Measurements from ENCODE around the gene TMED7.
A peak's percentile ranks its signal among the peaks of the same experiment; 100 is the strongest.

TMED7 gene

DNA sequence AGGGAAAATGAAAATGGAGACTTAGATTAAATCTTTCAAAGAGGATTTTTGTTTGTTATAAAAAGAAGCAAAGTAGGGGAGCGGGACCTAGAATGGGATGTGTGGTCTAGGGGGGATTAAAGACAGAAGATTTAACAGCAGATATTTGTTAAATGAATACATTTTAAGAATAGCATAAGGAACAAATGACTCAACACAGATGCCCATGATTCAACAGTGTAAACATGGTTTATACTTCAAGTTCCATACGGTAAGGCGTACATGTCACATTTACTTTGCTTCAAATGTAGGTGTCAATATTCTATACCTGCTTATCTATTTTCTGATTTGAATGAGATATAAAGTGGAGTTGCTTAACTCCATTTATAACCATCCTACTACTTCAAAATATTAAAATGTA is 25.1 kb downstream of the TMED7 start:
- peak overlapping the region; percentile 78 for H3K4me3 ChIP-seq (ENCODE audit: low read length)
- H3K9ac ChIP-seq (ENCODE audit: low read depth, low read length): peak overlapping the region; percentile 94
- H3K4me2 ChIP-seq (ENCODE audit: low read length): peak overlapping the region; percentile 88
- H3K4me1 ChIP-seq (ENCODE audit: control insufficient read depth, insufficient read depth, low read length): peaks cover 36% of the 10 kb centered on the region
- H3K36me3 ChIP-seq (ENCODE audit: insufficient read depth, low read length): peaks cover 9% of the 10 kb centered on the region
- no peaks in the 10 kb centered on the region for H3K9me3 ChIP-seq (replicated peaks; ENCODE audit: low read length)
- H3K27me3 ChIP-seq (ENCODE audit: control insufficient read depth, insufficient read depth, low read length): no peaks in the 10 kb centered on the region

DNA sequence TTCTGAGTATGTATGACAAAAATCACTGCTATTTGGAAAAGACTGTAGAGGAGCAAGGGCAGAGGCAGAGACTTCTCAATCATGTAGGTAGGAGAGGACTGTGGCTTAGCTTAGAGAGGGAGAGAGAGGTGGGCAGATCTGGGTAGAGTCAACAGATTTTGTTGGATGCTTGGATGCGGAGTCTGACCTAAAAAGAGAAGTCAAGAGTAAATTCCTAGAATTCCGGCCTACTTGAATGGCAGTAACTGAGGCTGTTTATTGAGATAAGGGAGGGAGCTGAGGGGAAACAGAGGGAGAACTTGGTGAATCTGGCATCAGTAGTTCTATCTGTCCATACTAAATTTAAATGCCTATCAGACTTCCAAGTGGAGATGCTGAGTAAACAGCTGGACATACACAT is 25.9 kb downstream of the TMED7 start:
- Histone ChIP-seq H3K9ac (ENCODE audit: low read depth, low read length) (peak overlapping the region; percentile 94), H3K4me1 (ENCODE audit: control insufficient read depth, insufficient read depth, low read length) (peaks cover 38% of the 10 kb centered on the region), H3K36me3 (ENCODE audit: insufficient read depth, low read length) (peaks cover 1% of the 10 kb centered on the region), H3K4me2 (ENCODE audit: low read length) (peak overlapping the region; percentile 88), H3K4me3 (ENCODE audit: low read length) (peak overlapping the region; percentile 78), H3K27me3 (ENCODE audit: control insufficient read depth, insufficient read depth, low read length) (no peaks in the 10 kb centered on the region), H3K9me3 (replicated peaks; ENCODE audit: low read length) (no peaks in the 10 kb centered on the region)

DNA sequence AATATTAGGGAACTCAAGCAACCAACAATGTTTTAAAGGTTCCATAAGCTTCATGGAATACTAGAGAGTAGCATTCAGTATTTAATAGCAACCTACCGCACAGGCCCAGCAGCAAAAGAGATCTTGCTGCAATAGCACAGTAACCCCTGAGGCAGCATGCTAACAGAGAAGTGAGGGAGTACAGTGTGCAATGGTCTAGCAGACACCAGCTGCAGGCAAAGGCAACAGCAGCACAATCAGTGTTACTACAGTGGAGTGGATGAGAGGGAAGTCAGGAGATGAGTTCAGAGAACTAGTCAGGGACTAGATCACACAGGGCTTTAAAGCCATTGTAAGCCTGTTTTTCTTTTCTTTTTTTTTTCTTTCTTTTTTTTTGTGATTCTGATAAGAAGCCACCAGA is 26.3 kb downstream of the TMED7 start:
- Histone ChIP-seq H3K4me1 (ENCODE audit: control insufficient read depth, insufficient read depth, low read length) (peaks cover 43% of the 10 kb centered on the region), H3K27me3 (ENCODE audit: control insufficient read depth, insufficient read depth, low read length) (no peaks in the 10 kb centered on the region), H3K9ac (ENCODE audit: low read depth, low read length) (peak overlapping the region; percentile 94), H3K4me3 (ENCODE audit: low read length) (peak overlapping the region; percentile 78), H3K4me2 (ENCODE audit: low read length) (peak overlapping the region; percentile 88), H3K9me3 (replicated peaks; ENCODE audit: low read length) (no peaks in the 10 kb centered on the region), H3K36me3 (ENCODE audit: insufficient read depth, low read length) (no peaks in the 10 kb centered on the region)

DNA sequence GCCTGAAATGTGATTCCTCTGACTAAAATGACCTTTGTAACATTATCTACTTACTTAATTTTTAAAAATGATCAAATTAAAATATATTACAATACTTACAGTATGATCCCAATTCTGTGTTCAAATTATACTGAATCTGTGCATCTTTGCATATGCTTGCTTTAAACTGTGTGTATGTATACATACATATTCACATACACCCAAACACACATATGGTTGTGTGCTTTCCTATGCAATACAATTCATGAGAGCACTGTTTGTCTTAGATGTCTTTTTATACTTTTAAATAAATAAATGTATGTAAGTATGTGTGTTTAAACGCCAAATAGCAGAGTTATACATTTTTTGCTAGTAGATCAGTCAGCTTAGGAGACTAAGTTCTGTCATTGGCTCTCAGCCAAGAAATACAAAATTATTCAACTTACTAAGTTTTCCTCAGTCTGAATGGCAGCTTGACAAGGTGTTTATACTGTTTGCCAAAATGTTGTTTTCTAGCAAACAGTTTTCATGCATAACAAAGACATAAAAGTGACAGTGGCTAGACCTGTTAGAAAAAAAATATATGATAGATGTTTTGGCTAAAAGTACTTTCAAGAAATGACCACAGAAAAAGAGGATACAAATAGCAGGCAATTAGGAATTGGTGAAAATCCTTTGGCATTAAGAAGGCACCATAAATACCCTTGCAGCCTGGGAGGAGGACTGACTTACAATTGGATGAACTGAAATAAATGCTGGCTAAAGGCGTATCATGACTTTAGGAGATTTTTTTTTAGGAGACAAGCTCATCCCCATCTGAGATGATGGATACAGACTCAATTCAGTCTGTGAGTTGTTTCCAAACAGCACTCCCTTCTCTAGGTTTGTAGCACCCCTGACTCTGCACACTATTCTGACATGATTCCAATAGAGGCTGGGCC is 31.4 kb downstream of the TMED7 start:
- peaks cover 33% of the 10 kb centered on the region for H3K4me1 ChIP-seq (ENCODE audit: control insufficient read depth, insufficient read depth, low read length)
- no peaks in the 10 kb centered on the region for H3K27me3 ChIP-seq (ENCODE audit: control insufficient read depth, insufficient read depth, low read length)
- H3K9me3 ChIP-seq (replicated peaks; ENCODE audit: low read length): no peaks in the 10 kb centered on the region
- peak overlapping the region; percentile 46 for H3K4me2 ChIP-seq (ENCODE audit: low read length)
- no peaks in the 10 kb centered on the region for H3K36me3 ChIP-seq (ENCODE audit: insufficient read depth, low read length)
- H3K4me3 ChIP-seq (ENCODE audit: low read length): no peak overlapping the region
- H3K9ac ChIP-seq (ENCODE audit: low read depth, low read length): no peak overlapping the region

DNA sequence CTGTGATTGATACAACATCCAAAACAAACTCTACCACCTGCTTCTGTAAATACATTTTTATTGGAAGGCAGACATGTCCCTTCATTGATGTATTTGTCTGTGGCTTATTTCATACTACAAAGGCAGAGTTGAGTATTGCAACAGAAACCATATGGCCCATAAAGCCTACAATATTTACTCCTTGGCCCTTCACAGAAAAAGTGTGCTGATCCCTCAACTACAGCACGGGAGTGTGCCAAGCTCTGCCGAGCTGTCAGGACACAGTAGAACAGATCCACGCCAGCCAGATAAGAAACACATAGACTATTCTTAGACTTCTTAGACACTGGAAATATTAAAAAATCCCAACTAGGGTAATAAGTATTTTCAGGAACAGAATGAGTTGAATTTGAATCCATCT is 36.8 kb downstream of the TMED7 start:
- Histone ChIP-seq H3K4me3 (ENCODE audit: low read length) (no peak overlapping the region), H3K4me1 (ENCODE audit: control insufficient read depth, insufficient read depth, low read length) (peaks cover 8% of the 10 kb centered on the region), H3K27me3 (ENCODE audit: control insufficient read depth, insufficient read depth, low read length) (no peaks in the 10 kb centered on the region), H3K4me2 (ENCODE audit: low read length) (no peak overlapping the region), H3K9ac (ENCODE audit: low read depth, low read length) (no peak overlapping the region), H3K9me3 (replicated peaks; ENCODE audit: low read length) (no peaks in the 10 kb centered on the region), H3K36me3 (ENCODE audit: insufficient read depth, low read length) (no peaks in the 10 kb centered on the region)

DNA sequence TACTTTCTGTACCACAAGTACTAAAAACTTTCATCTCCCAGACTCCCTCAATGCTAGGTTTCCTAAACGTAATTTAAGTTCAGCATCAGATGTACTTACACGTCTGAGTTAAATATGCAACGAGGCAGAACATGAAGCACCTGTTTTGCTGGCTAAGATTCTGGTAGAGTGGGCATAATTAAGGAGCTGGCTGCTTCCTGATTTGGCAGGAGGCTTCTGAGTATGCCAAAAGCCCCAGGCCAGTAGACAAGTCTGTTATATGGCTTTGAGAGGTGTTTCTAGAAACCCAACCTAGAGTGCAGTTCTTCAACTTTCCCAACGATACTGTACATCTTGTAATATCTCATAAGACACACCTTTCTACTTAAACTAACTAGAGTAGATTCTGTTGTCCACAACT is 37.2 kb downstream of the TMED7 start:
- Histone ChIP-seq H3K9ac (ENCODE audit: low read depth, low read length) (no peak overlapping the region), H3K4me2 (ENCODE audit: low read length) (no peak overlapping the region), H3K4me3 (ENCODE audit: low read length) (no peak overlapping the region), H3K9me3 (replicated peaks; ENCODE audit: low read length) (no peaks in the 10 kb centered on the region), H3K27me3 (ENCODE audit: control insufficient read depth, insufficient read depth, low read length) (no peaks in the 10 kb centered on the region), H3K4me1 (ENCODE audit: control insufficient read depth, insufficient read depth, low read length) (peaks cover 8% of the 10 kb centered on the region), H3K36me3 (ENCODE audit: insufficient read depth, low read length) (no peaks in the 10 kb centered on the region)

DNA sequence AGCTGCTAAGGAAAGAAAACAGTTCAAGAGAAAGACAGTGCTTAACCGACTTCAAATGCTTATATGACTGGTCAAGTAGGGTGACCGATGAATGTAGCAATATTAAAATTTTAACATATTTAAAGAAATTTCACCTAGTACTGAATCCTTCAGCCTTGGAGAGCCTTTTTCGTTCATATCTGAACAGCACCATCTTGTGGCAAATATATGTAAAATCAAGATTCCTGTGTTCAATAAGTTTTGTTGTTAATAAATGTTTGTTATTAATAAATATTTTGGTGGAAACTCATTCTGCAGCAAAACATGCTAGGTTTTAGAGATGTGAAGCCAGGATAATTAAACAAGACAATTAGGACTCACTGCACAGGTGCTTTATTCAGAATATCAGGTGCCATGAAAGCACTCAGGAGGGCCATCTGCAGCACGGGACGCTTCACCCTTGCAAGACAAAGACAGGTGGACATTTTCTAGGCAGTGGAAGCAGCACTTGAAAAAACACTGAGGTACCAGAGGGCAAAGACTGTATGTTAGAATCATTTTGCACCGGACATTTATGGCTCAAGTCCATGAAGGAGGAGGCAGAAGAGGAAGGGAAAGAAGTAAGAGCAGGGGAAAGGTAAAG is 39.2 kb downstream of the TMED7 start:
- Histone ChIP-seq H3K27me3 (ENCODE audit: control insufficient read depth, insufficient read depth, low read length) (no peaks in the 10 kb centered on the region), H3K9ac (ENCODE audit: low read depth, low read length) (no peak overlapping the region), H3K9me3 (replicated peaks; ENCODE audit: low read length) (no peaks in the 10 kb centered on the region), H3K4me3 (ENCODE audit: low read length) (no peak overlapping the region), H3K4me1 (ENCODE audit: control insufficient read depth, insufficient read depth, low read length) (peaks cover 16% of the 10 kb centered on the region), H3K4me2 (ENCODE audit: low read length) (no peak overlapping the region), H3K36me3 (ENCODE audit: insufficient read depth, low read length) (no peaks in the 10 kb centered on the region)

DNA sequence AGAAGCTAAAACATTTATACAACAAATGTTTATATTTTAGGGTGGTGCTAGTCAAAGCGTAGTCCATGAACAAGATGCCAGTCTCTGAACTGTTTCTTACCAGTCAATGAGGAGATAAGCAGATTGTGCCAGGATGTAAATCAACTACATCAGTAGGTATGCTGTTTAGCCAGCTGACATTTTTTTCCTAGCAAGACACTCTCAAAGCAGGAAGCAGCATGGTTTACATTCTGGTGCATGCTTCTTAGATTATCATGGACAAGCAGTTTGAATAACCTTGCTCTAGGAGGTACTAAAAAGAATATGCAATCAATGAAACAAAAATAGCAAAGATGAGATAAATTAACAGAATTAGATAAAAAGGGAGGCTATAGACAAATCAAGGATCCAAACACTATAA is 40.6 kb downstream of the TMED7 start:
- H3K27me3 ChIP-seq (ENCODE audit: control insufficient read depth, insufficient read depth, low read length): no peaks in the 10 kb centered on the region
- H3K4me1 ChIP-seq (ENCODE audit: control insufficient read depth, insufficient read depth, low read length): peaks cover 16% of the 10 kb centered on the region
- no peak overlapping the region for H3K4me2 ChIP-seq (ENCODE audit: low read length)
- H3K4me3 ChIP-seq (ENCODE audit: low read length): no peak overlapping the region
- H3K36me3 ChIP-seq (ENCODE audit: insufficient read depth, low read length): peaks cover 10% of the 10 kb centered on the region
- no peak overlapping the region for H3K9ac ChIP-seq (ENCODE audit: low read depth, low read length)
- H3K9me3 ChIP-seq (replicated peaks; ENCODE audit: low read length): no peaks in the 10 kb centered on the region

DNA sequence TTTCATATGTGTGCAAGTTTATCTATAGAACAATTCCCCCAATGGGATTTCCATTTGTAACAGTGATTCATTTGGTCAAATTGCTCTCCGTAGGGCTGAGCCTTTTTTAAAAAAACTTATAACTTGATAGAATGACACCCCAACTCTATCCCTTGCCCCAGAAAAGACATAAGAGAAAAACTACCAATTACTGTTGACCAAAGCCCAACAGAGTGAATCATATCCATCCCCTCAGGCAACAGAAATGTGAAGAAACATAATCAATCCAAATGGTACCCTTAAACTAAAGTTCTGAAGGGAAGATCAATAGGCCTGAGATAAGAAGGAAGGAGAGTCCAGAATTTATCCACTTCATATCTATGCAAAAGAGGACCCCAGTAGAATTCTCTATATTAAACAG is 41.3 kb downstream of the TMED7 start:
- peaks cover 16% of the 10 kb centered on the region for H3K4me1 ChIP-seq (ENCODE audit: control insufficient read depth, insufficient read depth, low read length)
- no peak overlapping the region for H3K4me3 ChIP-seq (ENCODE audit: low read length)
- H3K36me3 ChIP-seq (ENCODE audit: insufficient read depth, low read length): peaks cover 18% of the 10 kb centered on the region
- no peaks in the 10 kb centered on the region for H3K27me3 ChIP-seq (ENCODE audit: control insufficient read depth, insufficient read depth, low read length)
- no peaks in the 10 kb centered on the region for H3K9me3 ChIP-seq (replicated peaks; ENCODE audit: low read length)
- H3K4me2 ChIP-seq (ENCODE audit: low read length): no peak overlapping the region
- H3K9ac ChIP-seq (ENCODE audit: low read depth, low read length): no peak overlapping the region

DNA sequence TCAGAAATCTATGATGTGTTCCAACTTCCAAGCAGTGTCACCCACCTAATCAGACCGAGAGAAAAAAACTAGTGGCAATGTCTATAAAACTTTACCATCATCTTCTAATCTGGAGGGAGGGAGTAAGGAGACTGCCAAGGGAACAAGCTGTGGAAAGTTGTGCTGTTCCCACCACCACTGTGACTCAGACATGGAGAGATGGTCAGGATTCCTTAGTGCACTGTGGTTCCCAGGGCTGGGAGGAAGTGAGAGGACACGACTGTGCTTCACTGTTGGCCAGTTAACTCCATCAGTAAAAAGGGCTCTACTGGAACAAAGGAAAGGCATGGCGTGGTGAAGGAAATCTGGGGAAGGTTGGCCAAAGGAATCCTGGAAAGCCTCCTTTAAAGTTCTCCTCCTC is 42.4 kb downstream of the TMED7 start:
- peak overlapping the region; percentile 49 for H3K9ac ChIP-seq (ENCODE audit: low read depth, low read length)
- no peaks in the 10 kb centered on the region for H3K9me3 ChIP-seq (replicated peaks; ENCODE audit: low read length)
- peaks cover 16% of the 10 kb centered on the region for H3K4me1 ChIP-seq (ENCODE audit: control insufficient read depth, insufficient read depth, low read length)
- H3K27me3 ChIP-seq (ENCODE audit: control insufficient read depth, insufficient read depth, low read length): no peaks in the 10 kb centered on the region
- peaks cover 21% of the 10 kb centered on the region for H3K36me3 ChIP-seq (ENCODE audit: insufficient read depth, low read length)
- H3K4me2 ChIP-seq (ENCODE audit: low read length): peak overlapping the region; percentile 26
- no peak overlapping the region for H3K4me3 ChIP-seq (ENCODE audit: low read length)

DNA sequence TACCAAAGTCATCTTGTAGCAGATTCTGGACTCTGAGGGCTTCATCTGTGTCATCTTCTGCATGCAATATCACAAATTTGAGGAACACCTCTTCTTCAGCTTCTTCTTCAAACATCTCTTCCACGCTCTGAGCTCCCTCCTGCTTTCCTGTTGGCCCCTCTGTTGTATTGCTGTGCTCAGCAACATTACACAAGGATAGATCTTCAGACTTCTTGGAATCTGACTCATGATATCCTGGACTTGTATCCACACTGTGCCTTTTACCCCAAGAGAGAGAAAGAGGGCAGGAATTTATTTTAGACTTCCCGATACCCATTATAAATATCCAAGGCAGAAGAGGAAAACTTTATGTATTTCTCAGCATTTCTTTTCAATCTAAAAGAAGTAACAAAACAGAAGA is 44.9 kb downstream of the TMED7 start:
- Histone ChIP-seq H3K9ac (ENCODE audit: low read depth, low read length) (no peak overlapping the region), H3K36me3 (ENCODE audit: insufficient read depth, low read length) (peaks cover 34% of the 10 kb centered on the region), H3K4me3 (ENCODE audit: low read length) (no peak overlapping the region), H3K4me2 (ENCODE audit: low read length) (no peak overlapping the region), H3K4me1 (ENCODE audit: control insufficient read depth, insufficient read depth, low read length) (peaks cover 30% of the 10 kb centered on the region), H3K9me3 (replicated peaks; ENCODE audit: low read length) (peaks cover 2% of the 10 kb centered on the region), H3K27me3 (ENCODE audit: control insufficient read depth, insufficient read depth, low read length) (no peaks in the 10 kb centered on the region)
